Measurements from ENCODE around the gene ZNF76. TPM values are rescaled to one million over a fixed set of nuclear protein-coding genes. Genes with fewer than 3 reads are reported as not detected.

The ZNF76 gene
- total RNA-seq, 1 experiment from 2014 or later, result 39.9 TPM

GRCh38 chr6:35265523-35265922 lies 6.0 kb downstream of the ZNF76 start:
- Histone ChIP-seq H4K20me1 (ENCODE audit: insufficient read depth) (no peaks in the 10 kb centered on the region), H3K4me2 (no peak overlapping the region), H3K36me3 (ENCODE audit: low read depth) (no peaks in the 10 kb centered on the region), H3F3A (ENCODE audit: insufficient read depth, low read depth) (peaks cover 4% of the 10 kb centered on the region), H3K9me2 (ENCODE audit: insufficient read depth) (no peaks in the 10 kb centered on the region), H3K27me3 (ENCODE audit: insufficient read depth, low read depth) (no peaks in the 10 kb centered on the region), H3K4me3 (no peak overlapping the region), H3K79me2 (ENCODE audit: low read depth) (peaks cover 7% of the 10 kb centered on the region; the same call in 1 of the 2 replicates), H3K9me3 (ENCODE audit: insufficient read depth, low read depth) (no peaks in the 10 kb centered on the region), H3K4me1 (replicated peaks; ENCODE audit: insufficient read depth) (peaks cover 3% of the 10 kb centered on the region; the same call in 1 of the 2 replicates), H3K27ac (no peak overlapping the region), H2AFZ (no peak overlapping the region)
- TF ChIP-seq, protein P1, sequence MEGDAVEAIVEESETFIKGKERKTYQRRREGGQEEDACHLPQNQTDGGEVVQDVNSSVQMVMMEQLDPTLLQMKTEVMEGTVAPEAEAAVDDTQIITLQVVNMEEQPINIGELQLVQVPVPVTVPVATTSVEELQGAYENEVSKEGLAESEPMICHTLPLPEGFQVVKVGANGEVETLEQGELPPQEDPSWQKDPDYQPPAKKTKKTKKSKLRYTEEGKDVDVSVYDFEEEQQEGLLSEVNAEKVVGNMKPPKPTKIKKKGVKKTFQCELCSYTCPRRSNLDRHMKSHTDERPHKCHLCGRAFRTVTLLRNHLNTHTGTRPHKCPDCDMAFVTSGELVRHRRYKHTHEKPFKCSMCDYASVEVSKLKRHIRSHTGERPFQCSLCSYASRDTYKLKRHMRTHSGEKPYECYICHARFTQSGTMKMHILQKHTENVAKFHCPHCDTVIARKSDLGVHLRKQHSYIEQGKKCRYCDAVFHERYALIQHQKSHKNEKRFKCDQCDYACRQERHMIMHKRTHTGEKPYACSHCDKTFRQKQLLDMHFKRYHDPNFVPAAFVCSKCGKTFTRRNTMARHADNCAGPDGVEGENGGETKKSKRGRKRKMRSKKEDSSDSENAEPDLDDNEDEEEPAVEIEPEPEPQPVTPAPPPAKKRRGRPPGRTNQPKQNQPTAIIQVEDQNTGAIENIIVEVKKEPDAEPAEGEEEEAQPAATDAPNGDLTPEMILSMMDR (conservative IDR thresholded peaks at IDR 0.05), result no peak
- TF ChIP-seq EZH2 (IDR thresholded peaks at IDR 0.05; ENCODE audit: low read depth), result no peak
- intact Hi-C loops (cut with micrococcal nuclease; ENCODE audit: unreplicated experiment), result no loop called here
- CTCF ChIA-PET, result no interaction called here
- no TSS peak for BruUV-seq (replicated peaks)
- no peak for DNase-seq
- POLR2A ChIA-PET (ENCODE audit: unreplicated experiment), result no interaction called here

DNA sequence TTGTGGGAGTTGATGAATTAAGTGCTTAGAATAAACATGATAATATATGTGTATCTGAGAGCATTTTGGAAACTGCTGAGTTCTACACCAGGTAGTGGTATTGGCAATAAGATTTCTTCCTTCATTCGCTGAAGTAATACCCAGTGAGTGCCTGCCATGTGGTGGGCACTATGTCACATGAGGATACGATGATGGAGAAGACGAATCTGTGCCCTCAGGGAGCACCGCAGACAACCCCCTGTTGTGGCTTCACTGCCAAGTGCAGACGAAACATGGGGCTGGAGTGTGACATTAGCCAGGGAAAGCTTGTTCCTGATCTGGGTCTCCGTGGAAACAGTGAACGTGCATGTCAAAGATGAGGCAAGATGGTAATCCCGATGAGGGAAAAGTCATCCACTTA lies 7.9 kb downstream of the ZNF76 start:
- Histone ChIP-seq H3K4me2 (no peak overlapping the region), H3K9me2 (ENCODE audit: insufficient read depth) (no peaks in the 10 kb centered on the region), H3K36me3 (ENCODE audit: low read depth) (no peaks in the 10 kb centered on the region), H3F3A (ENCODE audit: insufficient read depth, low read depth) (no peaks in the 10 kb centered on the region), H3K4me1 (replicated peaks; ENCODE audit: insufficient read depth) (no peaks in the 10 kb centered on the region), H3K27ac (no peak overlapping the region), H3K79me2 (ENCODE audit: low read depth) (no peaks in the 10 kb centered on the region), H3K27me3 (ENCODE audit: insufficient read depth, low read depth) (no peaks in the 10 kb centered on the region), H3K9me3 (ENCODE audit: insufficient read depth, low read depth) (no peaks in the 10 kb centered on the region), H2AFZ (no peak overlapping the region), H4K20me1 (ENCODE audit: insufficient read depth) (no peaks in the 10 kb centered on the region), H3K4me3 (no peak overlapping the region)
- POLR2A ChIA-PET (ENCODE audit: unreplicated experiment), result interaction anchor here (0.6 kb wide), 1 partner anchor 501 kb away, joined by 5 read pairs; no protein-coding TSS in a partner anchor
- TF ChIP-seq, protein P1 (conservative IDR thresholded peaks at IDR 0.05), result no peak
- no peak for TF ChIP-seq EZH2 (IDR thresholded peaks at IDR 0.05; ENCODE audit: low read depth)
- intact Hi-C loops (cut with micrococcal nuclease; ENCODE audit: unreplicated experiment), result no loop called here
- no TSS peak for BruUV-seq (replicated peaks)
- DNase-seq, result no peak
- CTCF ChIA-PET, result no interaction called here

DNA sequence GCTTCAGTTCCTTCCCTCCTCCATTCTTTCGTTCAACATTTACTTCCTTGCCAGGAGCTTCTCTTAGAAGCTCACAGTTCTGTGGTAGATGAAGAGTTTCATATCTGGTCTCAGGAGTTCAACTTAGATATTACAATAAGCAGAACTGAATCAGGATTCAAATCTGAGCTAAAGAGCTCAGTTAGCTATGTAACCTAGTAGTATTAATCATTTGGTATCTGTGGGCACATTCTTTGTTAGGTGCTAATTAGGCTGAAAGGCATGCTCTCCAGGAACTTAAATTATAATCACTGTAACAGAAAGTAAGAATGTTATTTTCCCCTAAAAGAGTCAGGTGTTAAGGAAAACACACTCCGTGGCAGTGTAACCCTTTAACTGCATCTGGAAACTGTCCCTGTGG lies 8.4 kb downstream of the ZNF76 start:
- BruUV-seq (replicated peaks), result no TSS peak
- Histone ChIP-seq H4K20me1 (ENCODE audit: insufficient read depth) (no peaks in the 10 kb centered on the region), H3K4me1 (replicated peaks; ENCODE audit: insufficient read depth) (no peaks in the 10 kb centered on the region), H3F3A (ENCODE audit: insufficient read depth, low read depth) (no peaks in the 10 kb centered on the region), H3K27ac (no peak overlapping the region), H2AFZ (no peak overlapping the region), H3K4me2 (no peak overlapping the region), H3K79me2 (ENCODE audit: low read depth) (no peaks in the 10 kb centered on the region), H3K27me3 (ENCODE audit: insufficient read depth, low read depth) (no peaks in the 10 kb centered on the region), H3K9me2 (ENCODE audit: insufficient read depth) (no peaks in the 10 kb centered on the region), H3K4me3 (no peak overlapping the region), H3K9me3 (ENCODE audit: insufficient read depth, low read depth) (no peaks in the 10 kb centered on the region), H3K36me3 (ENCODE audit: low read depth) (no peaks in the 10 kb centered on the region)
- ChIA-PET CTCF (no interaction called here), POLR2A (ENCODE audit: unreplicated experiment) (interaction anchor here (0.6 kb wide), 1 partner anchor 501 kb away, joined by 5 read pairs; no protein-coding TSS in a partner anchor)
- TF ChIP-seq, protein P1 (conservative IDR thresholded peaks at IDR 0.05), result no peak
- no peak for TF ChIP-seq EZH2 (IDR thresholded peaks at IDR 0.05; ENCODE audit: low read depth)
- DNase-seq, result no peak
- intact Hi-C loops (cut with micrococcal nuclease; ENCODE audit: unreplicated experiment), result no loop called here
